Neural cell (in vitro differentiated cells): Measurements from ENCODE around the gene GSE1. TPM values are rescaled to one million over a fixed set of nuclear protein-coding genes. Genes with fewer than 3 reads are reported as not detected.

Source experiments
- H2AFZ ChIP-seq: fragments of 200-600, 300-800 bp; sonication (generic), shearing (Covaris generic); 2 replicates; pipeline ENCODE4 v1.6.0; 2014; ENCODE audit warnings: low read depth, mild to moderate bottlenecking, antibody characterized with exemption, low read length, moderate library complexity
- H3F3A ChIP-seq: fragments of 200-600 bp; shearing (Covaris generic); 2 replicates; pipeline ENCODE4 v1.6.1; 2016; ENCODE audit warnings: mild to moderate bottlenecking, moderate library complexity, mixed read lengths, antibody characterized with exemption, low read length; ENCODE audit not compliant: insufficient read depth, poor library complexity, severe bottlenecking
- H3K27ac ChIP-seq: fragments of 200-600, 300-800 bp; sonication (generic), shearing (Covaris generic); 2 replicates; pipeline ENCODE4 v1.5.1; 2014; ENCODE audit warnings: mild to moderate bottlenecking, low read length, moderate library complexity
- H3K27me3 ChIP-seq: fragments of 300-800, 200-600 bp; sonication (generic), shearing (Covaris generic); 2 replicates; pipeline ENCODE4 v1.6.0; 2014; ENCODE audit warnings: mild to moderate bottlenecking, low read depth, low read length, moderate library complexity; ENCODE audit not compliant: insufficient read depth
- H3K36me3 ChIP-seq: fragments of 300-800, 200-600 bp; sonication (generic), shearing (Covaris generic); 2 replicates; pipeline ENCODE4 v1.5.1; 2014; ENCODE audit warnings: mild to moderate bottlenecking, antibody characterized with exemption, low read length, moderate library complexity; ENCODE audit not compliant: insufficient read depth
- H3K4me2 ChIP-seq: fragments of 300-800, 200-600 bp; sonication (generic), shearing (Covaris generic); 2 replicates; pipeline ENCODE4 v1.6.0; 2014; ENCODE audit warnings: mild to moderate bottlenecking, low read length
- H3K4me3 ChIP-seq: fragments of 300-800, 200-600 bp; sonication (generic), shearing (Covaris generic); 2 replicates; pipeline ENCODE4 v1.5.1; 2014; ENCODE audit warnings: mild to moderate bottlenecking, low read length, moderate library complexity
- H3K79me2 ChIP-seq: fragments of 200-600 bp; shearing (Covaris generic); replicated peaks from 2 replicates; pipeline ENCODE4 v1.6.0; 2014; ENCODE audit warnings: mild to moderate bottlenecking, low read length, moderate library complexity; ENCODE audit not compliant: insufficient read depth
- H3K9ac ChIP-seq: fragments of 300-800, 200-600 bp; sonication (generic), shearing (Covaris generic); 2 replicates; pipeline ENCODE4 v1.6.1; 2016; ENCODE audit warnings: mild to moderate bottlenecking, low read length, mixed read lengths
- H3K9me2 ChIP-seq: fragments of 200-600 bp; shearing (Covaris generic); 2 replicates; pipeline ENCODE4 v1.6.1; 2016; ENCODE audit warnings: mild to moderate bottlenecking, low read length, mixed read lengths; ENCODE audit not compliant: insufficient read depth
- H3K9me3 ChIP-seq: fragments of 200-600, 300-800 bp; sonication (generic), shearing (Covaris generic); 2 replicates; pipeline ENCODE4 v1.6.1; 2016; ENCODE audit warnings: mild to moderate bottlenecking, mixed run types, low read length, moderate library complexity, mixed read lengths
- H4K20me1 ChIP-seq: fragments of 200-600 bp; shearing (Covaris generic); 2 replicates; pipeline ENCODE4 v1.6.1; 2016; ENCODE audit warnings: mild to moderate bottlenecking, mixed run types; ENCODE audit not compliant: insufficient read depth
- EP300 ChIP-seq: fragments of 450-650 bp; conservative IDR thresholded peaks from 2 replicates; pipeline ENCODE4 v1.6.1; 2014; ENCODE audit warnings: antibody characterized with exemption, mild to moderate bottlenecking, moderate library complexity; ENCODE audit not compliant: poor library complexity, severe bottlenecking
- EZH2 ChIP-seq: fragments of 200-600, 300-800 bp; shearing (Covaris generic), sonication (generic); IDR thresholded peaks from 2 replicates; pipeline ENCODE4 v1.6.1; 2014; ENCODE audit warnings: antibody characterized with exemption, low read length, borderline replicate concordance, mild to moderate bottlenecking; ENCODE audit not compliant: insufficient read depth, poor library complexity, severe bottlenecking
- MXI1 ChIP-seq: fragments of 450-650 bp; conservative IDR thresholded peaks from 2 replicates; pipeline ENCODE4 v1.6.1; 2014; ENCODE audit warnings: antibody characterized with exemption, mild to moderate bottlenecking; ENCODE audit not compliant: poor library complexity, severe bottlenecking
- POLR2AphosphoS5 ChIP-seq: IDR thresholded peaks from 2 replicates; pipeline ENCODE4 v1.6.1; 2012
- RAD21 ChIP-seq: fragments of 450-650 bp; conservative IDR thresholded peaks from 2 replicates; pipeline ENCODE4 v1.6.1; 2014; ENCODE audit warnings: antibody characterized with exemption, mild to moderate bottlenecking, moderate library complexity
- SMC3 ChIP-seq: fragments of 450-650 bp; conservative IDR thresholded peaks from 2 replicates; pipeline ENCODE4 v1.6.1; 2014; ENCODE audit warnings: antibody characterized with exemption, mild to moderate bottlenecking, moderate library complexity; ENCODE audit not compliant: poor library complexity
- TAF1 ChIP-seq: IDR thresholded peaks from 2 replicates; pipeline ENCODE4 v1.6.1; 2012; ENCODE audit warnings: low read depth
- polyA plus RNA-seq: library from polyadenylated mRNA; depleted of rRNA; stranded (reverse); fragments of >200 nt; gene quantifications from 2 replicates; pipeline ENCODE4 v1.2.3, GENCODE V29; 2014
- TF ChIP-seq, protein P1 (sequence below): IDR thresholded peaks from 2 replicates; pipeline ENCODE4 v1.6.1; 2012; ENCODE audit warnings: borderline replicate concordance
- TF ChIP-seq, protein P2 (sequence below): fragments of 450-650 bp; IDR thresholded peaks from 2 replicates; pipeline ENCODE4 v1.5.1; 2014; ENCODE audit warnings: antibody characterized with exemption, mild to moderate bottlenecking, moderate library complexity; ENCODE audit not compliant: poor library complexity, severe bottlenecking

The GSE1 gene
- polyA plus RNA-seq, 1 donor from 2014 or later: 35.6 TPM

DNA sequence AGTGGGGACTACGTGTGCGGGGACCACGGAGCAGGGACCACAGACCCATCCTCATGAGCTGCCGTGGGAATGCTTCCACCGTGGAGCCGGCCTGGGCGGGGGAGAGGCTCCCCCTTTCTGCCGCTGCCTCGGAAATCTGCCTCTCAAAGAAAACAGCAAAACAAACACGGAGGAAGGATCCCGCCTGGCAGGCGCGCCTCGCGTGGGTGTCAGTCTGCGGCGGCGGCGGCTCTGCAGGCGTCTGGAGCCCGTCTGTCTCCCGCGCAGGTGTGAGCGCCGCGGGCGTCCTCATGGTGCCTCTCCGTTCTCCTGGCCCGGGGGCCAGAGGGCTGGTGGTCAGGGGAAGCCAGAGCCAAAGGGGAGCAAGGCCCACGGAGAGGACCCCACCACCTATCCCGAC, 27.5 kb downstream of the GSE1 start:
- no peak overlapping the region for H3K27ac ChIP-seq
- peaks cover 16% of the 10 kb centered on the region for H3K79me2 ChIP-seq
- peaks cover 4% of the 10 kb centered on the region for H4K20me1 ChIP-seq
- no peak for TF ChIP-seq TAF1
- H3K9me2 ChIP-seq: no peaks in the 10 kb centered on the region
- H3K9ac ChIP-seq: no peak overlapping the region
- H3K9me3 ChIP-seq: no peaks in the 10 kb centered on the region
- H3K27me3 ChIP-seq: no peaks in the 10 kb centered on the region
- no peak overlapping the region for H3K4me3 ChIP-seq
- H2AFZ ChIP-seq: no peak overlapping the region
- H3K36me3 ChIP-seq: no peaks in the 10 kb centered on the region
- no peaks in the 10 kb centered on the region for H3F3A ChIP-seq
- no peak overlapping the region for H3K4me2 ChIP-seq

DNA sequence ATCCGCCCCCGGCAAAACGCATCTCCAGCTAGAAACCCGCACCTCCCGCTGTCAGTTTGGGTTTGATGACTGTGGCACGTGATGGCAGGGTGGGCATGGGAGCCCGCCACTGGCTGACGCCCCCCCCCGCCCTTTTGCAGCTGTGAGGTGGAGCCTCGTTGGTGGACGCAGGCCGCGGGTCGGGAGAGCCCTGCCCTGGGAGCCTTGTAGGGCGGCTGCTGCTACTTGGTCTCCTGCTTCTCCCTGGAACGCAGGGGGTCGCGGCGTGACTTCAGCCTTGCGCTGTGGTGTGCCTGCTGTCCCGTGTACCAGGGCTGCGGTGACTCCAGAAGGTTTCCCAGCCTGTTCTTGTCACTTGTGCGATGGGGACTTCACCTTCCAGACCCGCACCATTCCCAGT, 28.2 kb downstream of the GSE1 start:
- Histone ChIP-seq H3K9me3 (no peaks in the 10 kb centered on the region), H3K36me3 (no peaks in the 10 kb centered on the region), H3K4me3 (no peak overlapping the region), H3F3A (no peaks in the 10 kb centered on the region), H3K27ac (no peak overlapping the region), H4K20me1 (peaks cover 4% of the 10 kb centered on the region), H2AFZ (no peak overlapping the region), H3K27me3 (no peaks in the 10 kb centered on the region), H3K4me2 (no peak overlapping the region), H3K9ac (no peak overlapping the region), H3K9me2 (no peaks in the 10 kb centered on the region), H3K79me2 (peaks cover 13% of the 10 kb centered on the region)
- TF ChIP-seq TAF1 (no peak), EZH2 (no peak)
- TF ChIP-seq, protein P1, sequence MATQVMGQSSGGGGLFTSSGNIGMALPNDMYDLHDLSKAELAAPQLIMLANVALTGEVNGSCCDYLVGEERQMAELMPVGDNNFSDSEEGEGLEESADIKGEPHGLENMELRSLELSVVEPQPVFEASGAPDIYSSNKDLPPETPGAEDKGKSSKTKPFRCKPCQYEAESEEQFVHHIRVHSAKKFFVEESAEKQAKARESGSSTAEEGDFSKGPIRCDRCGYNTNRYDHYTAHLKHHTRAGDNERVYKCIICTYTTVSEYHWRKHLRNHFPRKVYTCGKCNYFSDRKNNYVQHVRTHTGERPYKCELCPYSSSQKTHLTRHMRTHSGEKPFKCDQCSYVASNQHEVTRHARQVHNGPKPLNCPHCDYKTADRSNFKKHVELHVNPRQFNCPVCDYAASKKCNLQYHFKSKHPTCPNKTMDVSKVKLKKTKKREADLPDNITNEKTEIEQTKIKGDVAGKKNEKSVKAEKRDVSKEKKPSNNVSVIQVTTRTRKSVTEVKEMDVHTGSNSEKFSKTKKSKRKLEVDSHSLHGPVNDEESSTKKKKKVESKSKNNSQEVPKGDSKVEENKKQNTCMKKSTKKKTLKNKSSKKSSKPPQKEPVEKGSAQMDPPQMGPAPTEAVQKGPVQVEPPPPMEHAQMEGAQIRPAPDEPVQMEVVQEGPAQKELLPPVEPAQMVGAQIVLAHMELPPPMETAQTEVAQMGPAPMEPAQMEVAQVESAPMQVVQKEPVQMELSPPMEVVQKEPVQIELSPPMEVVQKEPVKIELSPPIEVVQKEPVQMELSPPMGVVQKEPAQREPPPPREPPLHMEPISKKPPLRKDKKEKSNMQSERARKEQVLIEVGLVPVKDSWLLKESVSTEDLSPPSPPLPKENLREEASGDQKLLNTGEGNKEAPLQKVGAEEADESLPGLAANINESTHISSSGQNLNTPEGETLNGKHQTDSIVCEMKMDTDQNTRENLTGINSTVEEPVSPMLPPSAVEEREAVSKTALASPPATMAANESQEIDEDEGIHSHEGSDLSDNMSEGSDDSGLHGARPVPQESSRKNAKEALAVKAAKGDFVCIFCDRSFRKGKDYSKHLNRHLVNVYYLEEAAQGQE: no peak

DNA sequence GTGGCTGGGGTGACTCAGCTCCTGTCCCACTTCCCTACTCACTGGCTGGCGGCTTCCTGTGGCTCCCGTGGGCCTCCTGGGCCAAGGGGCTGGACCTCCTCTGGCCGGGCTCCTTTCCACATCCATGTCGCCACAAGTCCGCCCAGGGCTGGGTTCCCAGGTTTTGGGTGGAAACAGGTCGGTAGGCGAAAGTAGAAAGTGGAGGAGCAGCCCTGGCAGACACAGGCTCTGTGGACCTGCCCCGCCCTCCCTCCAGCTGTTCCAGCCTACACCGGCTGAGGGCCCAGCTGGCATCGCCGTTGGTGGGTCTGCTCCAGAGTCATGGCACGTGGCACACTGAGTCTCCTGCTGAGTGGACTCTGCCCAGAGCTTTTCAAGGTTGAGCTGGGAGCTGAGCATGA, 28.7 kb downstream of the GSE1 start:
- Histone ChIP-seq H3K4me3 (no peak overlapping the region), H3K27me3 (no peaks in the 10 kb centered on the region), H3F3A (no peaks in the 10 kb centered on the region), H4K20me1 (peaks cover 4% of the 10 kb centered on the region), H3K4me2 (no peak overlapping the region), H2AFZ (no peak overlapping the region), H3K27ac (no peak overlapping the region), H3K79me2 (peaks cover 13% of the 10 kb centered on the region), H3K9me2 (no peaks in the 10 kb centered on the region), H3K36me3 (no peaks in the 10 kb centered on the region), H3K9me3 (no peaks in the 10 kb centered on the region), H3K9ac (no peak overlapping the region)
- TF ChIP-seq MXI1 (no peak), EZH2 (no peak), POLR2AphosphoS5 (no peak), EP300 (no peak), SMC3 (no peak), RAD21 (no peak), TAF1 (no peak)
- TF ChIP-seq, protein P1: no peak
- TF ChIP-seq, protein P2, sequence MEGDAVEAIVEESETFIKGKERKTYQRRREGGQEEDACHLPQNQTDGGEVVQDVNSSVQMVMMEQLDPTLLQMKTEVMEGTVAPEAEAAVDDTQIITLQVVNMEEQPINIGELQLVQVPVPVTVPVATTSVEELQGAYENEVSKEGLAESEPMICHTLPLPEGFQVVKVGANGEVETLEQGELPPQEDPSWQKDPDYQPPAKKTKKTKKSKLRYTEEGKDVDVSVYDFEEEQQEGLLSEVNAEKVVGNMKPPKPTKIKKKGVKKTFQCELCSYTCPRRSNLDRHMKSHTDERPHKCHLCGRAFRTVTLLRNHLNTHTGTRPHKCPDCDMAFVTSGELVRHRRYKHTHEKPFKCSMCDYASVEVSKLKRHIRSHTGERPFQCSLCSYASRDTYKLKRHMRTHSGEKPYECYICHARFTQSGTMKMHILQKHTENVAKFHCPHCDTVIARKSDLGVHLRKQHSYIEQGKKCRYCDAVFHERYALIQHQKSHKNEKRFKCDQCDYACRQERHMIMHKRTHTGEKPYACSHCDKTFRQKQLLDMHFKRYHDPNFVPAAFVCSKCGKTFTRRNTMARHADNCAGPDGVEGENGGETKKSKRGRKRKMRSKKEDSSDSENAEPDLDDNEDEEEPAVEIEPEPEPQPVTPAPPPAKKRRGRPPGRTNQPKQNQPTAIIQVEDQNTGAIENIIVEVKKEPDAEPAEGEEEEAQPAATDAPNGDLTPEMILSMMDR: no peak
